AG04450 (cell line): ENCODE results near the gene NEURL1. TPM values are rescaled to one million over a fixed set of nuclear protein-coding genes. Genes with fewer than 3 reads are reported as not detected.
A peak's percentile ranks its signal among the peaks of the same experiment; 100 is the strongest.

Source experiments
- CTCF ChIA-PET: fragments of 300-600, 350-600 bp; formaldehyde crosslinking; extraction: SDS; loops from one replicate; lab custom pipeline; 2022; ENCODE audit warnings: antibody characterized with exemption, inconsistent platforms; lab: Charles Lee
- POLR2A ChIA-PET: fragments of 350-600 bp; formaldehyde crosslinking; extraction: SDS; loops from one replicate; lab custom pipeline; 2021; ENCODE audit warnings: antibody characterized with exemption, inconsistent platforms; lab: Yijun Ruan, JAX
- DNase-seq: peaks from one replicate; pipeline ENCODE4 v3.0.0-alpha.2; 2011; ENCODE audit warnings: low read depth, low spot score
- H3K27ac ChIP-seq: one replicate; pipeline ENCODE4 v1.5.1; 2012; ENCODE audit warnings: low read depth, low read length, control low read depth
- H3K27me3 ChIP-seq: one replicate; pipeline ENCODE4 v1.6.0; 2012; ENCODE audit warnings: low read length; ENCODE audit not compliant: control insufficient read depth, insufficient read depth
- H3K4me3 ChIP-seq: 2 replicates; pipeline ENCODE4 v1.5.1; 2011; ENCODE audit warnings: mild to moderate bottlenecking, low read depth, low read length, control low read depth
- H3K9me3 ChIP-seq: 2 replicates; pipeline ENCODE4 v1.5.1; 2012; ENCODE audit warnings: low read length; ENCODE audit not compliant: control insufficient read depth, insufficient read depth
- CTCF ChIP-seq: IDR thresholded peaks from 2 replicates; pipeline ENCODE4 v1.5.1; 2011; ENCODE audit warnings: low read depth, low read length, control low read depth, inconsistent platforms
- polyA plus RNA-seq: library from polyadenylated mRNA; depleted of rRNA; stranded (reverse); fragments of >200 nt; gene quantifications from 2 replicates; pipeline ENCODE4 v1.2.3, GENCODE V29; 2011; rRNA removed

Gene NEURL1
- polyA plus RNA-seq, 1 experiment: 0.67 TPM

GRCh38 chr10:103640436-103641181 is 147.1 kb downstream of the NEURL1 start:
- ChIA-PET CTCF (interaction anchor here (0.6 to 1.4 kb wide), 4 partner anchors 9 to 45 kb away, joined by 3 to 5 read pairs (median 4); no protein-coding TSS in a partner anchor), POLR2A (interaction anchor here (0.6 kb wide), 1 partner anchor 17 kb away, joined by 8 read pairs; no protein-coding TSS in a partner anchor)
- Histone ChIP-seq H3K4me3 (no peak overlapping the region), H3K27ac (peak overlapping the region; percentile 21), H3K9me3 (no peaks in the 10 kb centered on the region), H3K27me3 (no peaks in the 10 kb centered on the region)
- DNase-seq: no peak
- no peak for TF ChIP-seq CTCF

GRCh38 chr10:103641326-103641725 is 147.8 kb downstream of the NEURL1 start:
- Histone ChIP-seq H3K9me3 (no peaks in the 10 kb centered on the region), H3K27me3 (no peaks in the 10 kb centered on the region), H3K27ac (no peak overlapping the region), H3K4me3 (no peak overlapping the region)
- TF ChIP-seq CTCF: no peak
- POLR2A ChIA-PET: no interaction called here
- CTCF ChIA-PET: no interaction called here
- DNase-seq: no peak

Other genes starting within 250 kb of the NEURL1 start
- 0.15 and 0.20 TPM in 2 replicates for gene RPEL1, start 247.8 kb upstream of the NEURL1 start, polyA plus RNA-seq
- gene INA, start 216.6 kb upstream of the NEURL1 start, polyA plus RNA-seq: 5.2 and 6.6 TPM in 2 replicates
- gene PCGF6, start 142.6 kb upstream of the NEURL1 start, polyA plus RNA-seq: 6.9 and 9.9 TPM in 2 replicates
- gene TAF5, start 125.7 kb upstream of the NEURL1 start, polyA plus RNA-seq: 2.3 and 3.5 TPM in 2 replicates
- gene ATP5MK, start 97.2 kb upstream of the NEURL1 start, polyA plus RNA-seq: 258 and 407 TPM in 2 replicates
- 18.5 and 21.9 TPM in 2 replicates for gene PDCD11, start 97.1 kb upstream of the NEURL1 start, polyA plus RNA-seq
- gene CALHM2, start 41.3 kb upstream of the NEURL1 start, polyA plus RNA-seq: 9.2 and 11.3 TPM in 2 replicates
- gene CALHM1, start 34.8 kb upstream of the NEURL1 start, polyA plus RNA-seq: not detected in 2 replicates
- not detected in 2 replicates for gene CALHM3, start 14.5 kb upstream of the NEURL1 start, polyA plus RNA-seq